HEK293 (cell line): ENCODE measurements around the gene UNC119.

Experiments used
- CTCF ChIA-PET: fragments of 350-600 bp; formaldehyde crosslinking; extraction: SDS; loops from one replicate; lab custom pipeline; 2021; ENCODE audit warnings: antibody characterized with exemption; lab: Yijun Ruan, JAX
- POLR2A ChIA-PET: fragments of 300-600 bp; formaldehyde crosslinking; extraction: SDS; loops from one replicate; lab custom pipeline; 2020; ENCODE audit warnings: antibody characterized with exemption, inconsistent platforms; lab: Yijun Ruan, JAX
- H3K27ac ChIP-seq: fragments of 200-500 bp; sonication (Bioruptor generic); 2 replicates; pipeline ENCODE4 v1.5.1; 2014; ENCODE audit warnings: low read depth, low read length, control low read depth, inconsistent platforms; ENCODE audit errors: extremely low read depth
- H3K36me3 ChIP-seq, 2 experiments: fragments of 200-500 bp in 1 of 2; sonication (Bioruptor generic) in 1 of 2; 1 replicate in 1 of 2; 2 replicates in 1 of 2; pipeline ENCODE4 v1.5.1; 2014 to 2017; ENCODE audit warnings: inconsistent platforms in 2 of 2, low read length in 2 of 2; ENCODE audit not compliant: control insufficient read depth in 2 of 2, insufficient read depth in 1 of 2
- H3K4me1 ChIP-seq: fragments of 200-500 bp; sonication (Bioruptor generic); 2 replicates; pipeline ENCODE4 v1.5.1; 2014; ENCODE audit warnings: mild to moderate bottlenecking, low read length, inconsistent platforms; ENCODE audit not compliant: control insufficient read depth, insufficient read depth
- H3K4me3 ChIP-seq: 2 replicates; pipeline ENCODE4 v1.5.1; 2011; ENCODE audit warnings: low read depth, mild to moderate bottlenecking, control low read depth, low read length, moderate library complexity
- H3K9me3 ChIP-seq: fragments of 200-500 bp; sonication (Bioruptor generic); 2 replicates; pipeline ENCODE4 v1.5.1; 2014; ENCODE audit warnings: low read depth, low read length, inconsistent platforms; ENCODE audit not compliant: control insufficient read depth, insufficient read depth
- GLIS1 ChIP-seq: fragments of 450-650 bp; formaldehyde crosslinking; IDR thresholded peaks from 2 replicates; pipeline ENCODE4 v1.5.1; 2016; ENCODE audit warnings: missing biosample characterization, missing genetic modification characterization
- MYNN ChIP-seq: fragments of 450-650 bp; formaldehyde crosslinking; IDR thresholded peaks from 2 replicates; pipeline ENCODE4 v1.5.1; 2016; ENCODE audit warnings: missing biosample characterization, missing genetic modification characterization, borderline replicate concordance
- SP2 ChIP-seq: fragments of 450-650 bp; formaldehyde crosslinking; IDR thresholded peaks from 2 replicates; pipeline ENCODE4 v1.5.1; 2016; ENCODE audit warnings: missing biosample characterization, missing genetic modification characterization
- YY1 ChIP-seq: fragments of 450-650 bp; formaldehyde crosslinking; IDR thresholded peaks from 2 replicates; pipeline ENCODE4 v1.5.1; 2018; ENCODE audit warnings: missing biosample characterization, missing genetic modification characterization
- ZBTB11 ChIP-seq: fragments of 450-650 bp; formaldehyde crosslinking; conservative IDR thresholded peaks from 2 replicates; pipeline ENCODE4 v1.5.1; 2016; ENCODE audit warnings: low read depth, missing biosample characterization, missing genetic modification characterization
- ZNF19 ChIP-seq: fragments of 450-650 bp; formaldehyde crosslinking; IDR thresholded peaks from 2 replicates; pipeline ENCODE4; 2016; ENCODE audit warnings: missing biosample characterization, missing genetic modification characterization, low read depth
- ZNF26 ChIP-seq: fragments of 450-650 bp; formaldehyde crosslinking; IDR thresholded peaks from 2 replicates; pipeline ENCODE4 v1.5.1; 2016; ENCODE audit warnings: missing biosample characterization, missing genetic modification characterization
- ZNF354C ChIP-seq: fragments of 450-650 bp; formaldehyde crosslinking; IDR thresholded peaks from 2 replicates; pipeline ENCODE4 v1.5.1; 2016; ENCODE audit warnings: missing biosample characterization, missing genetic modification characterization, low read depth, borderline replicate concordance
- ZNF362 ChIP-seq: fragments of 450-650 bp; formaldehyde crosslinking; IDR thresholded peaks from 2 replicates; pipeline ENCODE4 v1.5.1; 2016; ENCODE audit warnings: missing biosample characterization, missing genetic modification characterization
- ZNF366 ChIP-seq: fragments of 450-650 bp; formaldehyde crosslinking; conservative IDR thresholded peaks from 2 replicates; pipeline ENCODE4 v1.5.1; 2016; ENCODE audit warnings: missing biosample characterization, missing genetic modification characterization
- ZNF398 ChIP-seq: fragments of 450-650 bp; formaldehyde crosslinking; IDR thresholded peaks from 2 replicates; pipeline ENCODE4 v1.5.1; 2017; ENCODE audit warnings: missing biosample characterization, missing genetic modification characterization
- ZNF449 ChIP-seq: fragments of 450-650 bp; formaldehyde crosslinking; IDR thresholded peaks from 2 replicates; pipeline ENCODE4 v1.5.1; 2017; ENCODE audit warnings: missing biosample characterization, mild to moderate bottlenecking, missing genetic modification characterization, moderate library complexity
- ZNF514 ChIP-seq: fragments of 450-650 bp; formaldehyde crosslinking; IDR thresholded peaks from 2 replicates; pipeline ENCODE4 v1.5.1; 2016; ENCODE audit warnings: missing biosample characterization, missing genetic modification characterization
- ZNF585B ChIP-seq: fragments of 450-650 bp; formaldehyde crosslinking; IDR thresholded peaks from 2 replicates; pipeline ENCODE4 v1.5.1; 2016; ENCODE audit warnings: missing biosample characterization, missing genetic modification characterization
- ZNF639 ChIP-seq: fragments of 450-650 bp; formaldehyde crosslinking; IDR thresholded peaks from 2 replicates; pipeline ENCODE4 v1.5.1; 2016; ENCODE audit warnings: missing biosample characterization, missing genetic modification characterization
- ZNF658 ChIP-seq: fragments of 450-650 bp; formaldehyde crosslinking; IDR thresholded peaks from 2 replicates; pipeline ENCODE4; 2016; ENCODE audit warnings: missing biosample characterization, missing genetic modification characterization
- ZNF701 ChIP-seq: fragments of 450-650 bp; formaldehyde crosslinking; IDR thresholded peaks from 2 replicates; pipeline ENCODE4 v1.5.1; 2016; ENCODE audit warnings: missing biosample characterization, missing genetic modification characterization
- ZNF704 ChIP-seq: fragments of 450-650 bp; formaldehyde crosslinking; IDR thresholded peaks from 2 replicates; pipeline ENCODE4 v1.5.1; 2016; ENCODE audit warnings: missing biosample characterization, missing genetic modification characterization
- ZNF792 ChIP-seq: fragments of 450-650 bp; formaldehyde crosslinking; IDR thresholded peaks from 2 replicates; pipeline ENCODE4 v1.5.1; 2016; ENCODE audit warnings: missing biosample characterization, missing genetic modification characterization
- ZSCAN18 ChIP-seq: fragments of 450-650 bp; formaldehyde crosslinking; IDR thresholded peaks from 2 replicates; pipeline ENCODE4 v1.5.1; 2016; ENCODE audit warnings: missing biosample characterization, missing genetic modification characterization

Gene UNC119

GRCh38 chr17:28580959-28581358 lies 28.5 kb upstream of the UNC119 start:
- Histone ChIP-seq H3K36me3 (peaks cover 63 to 89% of the 10 kb centered on the region in 2 experiments), H3K4me1 (no peaks in the 10 kb centered on the region), H3K4me3 (no peak overlapping the region), H3K9me3 (no peaks in the 10 kb centered on the region), H3K27ac (no peak overlapping the region)
- ChIA-PET CTCF (interaction anchor here (0.9 kb wide), 1 partner anchor 49 kb away, joined by 3 read pairs; no protein-coding TSS in a partner anchor), POLR2A (interaction anchor here (1.2 to 2.5 kb wide), 5 partner anchors 9 to 18 kb away, joined by 3 to 8 read pairs (median 5); partner anchors contain the start of genes PIGS and SPAG5)
- no peak for TF ChIP-seq ZNF354C (tag by site-specific recombination)
- TF ChIP-seq ZNF704 (tag by site-specific recombination) = no peak
- no peak for TF ChIP-seq ZNF658 (tag by site-specific recombination)
- TF ChIP-seq ZNF449 (tag by site-specific recombination) = no peak
- no peak for TF ChIP-seq ZNF585B (tag by site-specific recombination)
- TF ChIP-seq ZNF398 (tag by site-specific recombination) = no peak
- TF ChIP-seq ZNF792 (tag by site-specific recombination) = no peak
- no peak for TF ChIP-seq SP2 (tag by site-specific recombination)
- no peak for TF ChIP-seq ZNF26 (tag by site-specific recombination)

GRCh38 chr17:28579526-28579925 lies 27.1 kb upstream of the UNC119 start:
- peaks cover 49 to 79% of the 10 kb centered on the region in 2 experiments for H3K36me3 ChIP-seq

More at GRCh38 chr17:28579526-28579925, 27.1 kb upstream of the UNC119 start:
- TF ChIP-seq ZNF19 (tag by site-specific recombination) (no peak), ZNF366 (tag by site-specific recombination) (no peak), MYNN (tag by site-specific recombination) (no peak), YY1 (no peak), SP2 (tag by site-specific recombination) (no peak), GLIS1 (tag by site-specific recombination) (no peak), ZBTB11 (tag by site-specific recombination) (no peak), ZNF701 (no peak), ZNF514 (tag by site-specific recombination) (no peak), ZNF362 (no peak), ZSCAN18 (no peak), ZNF639 (tag by site-specific recombination) (no peak)
- Histone ChIP-seq H3K9me3 (no peaks in the 10 kb centered on the region), H3K4me3 (no peak overlapping the region), H3K4me1 (no peaks in the 10 kb centered on the region), H3K27ac (no peak overlapping the region)
- POLR2A ChIA-PET = interaction anchor here (1.7 to 3.2 kb wide), 3 partner anchors 8 to 13 kb away, joined by 5 to 18 read pairs (median 8); partner anchors contain the start of gene PIGS
- CTCF ChIA-PET = interaction anchor here (0.6 to 1.1 kb wide), 2 partner anchors 14 to 34 kb away, joined by 3 to 4 read pairs; no protein-coding TSS in a partner anchor
